ENCODE results near the gene YPEL1.

DNA sequence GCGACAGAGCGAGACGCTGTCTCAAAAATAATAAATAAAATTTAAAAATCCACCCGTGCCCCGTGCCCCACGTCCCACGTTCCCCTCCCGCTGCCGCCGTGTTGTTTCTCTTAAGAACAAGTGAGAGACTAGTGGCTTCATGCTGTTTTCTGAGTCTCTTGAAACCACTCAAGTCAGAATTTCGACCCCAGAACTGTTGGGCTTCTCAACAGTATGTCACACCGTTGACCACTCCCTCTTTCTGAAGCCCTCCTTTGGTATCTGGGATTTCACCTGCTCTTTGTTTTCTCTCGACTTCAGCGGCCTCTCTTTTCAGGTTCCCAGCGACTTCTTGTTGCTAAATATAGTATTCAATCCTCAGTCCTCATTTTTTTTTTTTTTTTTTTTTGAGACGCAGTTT is 68.8 kb downstream of the YPEL1 start:
- TF ChIP-seq POLR2AphosphoS5 (IDR thresholded peaks at IDR 0.05; ENCODE audit: low read depth, low read length), result no peak
- no peak for TF ChIP-seq POLR2A (IDR thresholded peaks at IDR 0.05; ENCODE audit: low read depth, low read length)

All from GM12891 (cell line).